ENCODE results near the gene PAX8.

DNA sequence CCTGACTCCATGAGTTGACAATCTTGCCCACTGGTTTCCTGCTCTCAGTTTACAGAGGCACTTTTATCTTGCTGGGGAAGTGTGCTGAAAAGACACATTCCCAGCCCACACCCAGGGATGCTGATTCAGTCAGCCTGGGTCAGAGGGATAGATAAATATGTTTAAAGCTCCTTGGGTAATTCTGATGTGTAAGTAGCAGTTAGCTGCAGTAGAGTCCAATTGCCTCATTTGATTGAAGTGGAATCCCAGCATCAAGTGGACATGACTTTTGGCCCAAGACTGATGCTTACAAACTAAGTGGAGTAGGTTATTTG is 75.5 kb downstream of the PAX8 start:
- TF ChIP-seq POLR2A (IDR thresholded peaks at IDR 0.05), result no peak
- TF ChIP-seq, protein P1, sequence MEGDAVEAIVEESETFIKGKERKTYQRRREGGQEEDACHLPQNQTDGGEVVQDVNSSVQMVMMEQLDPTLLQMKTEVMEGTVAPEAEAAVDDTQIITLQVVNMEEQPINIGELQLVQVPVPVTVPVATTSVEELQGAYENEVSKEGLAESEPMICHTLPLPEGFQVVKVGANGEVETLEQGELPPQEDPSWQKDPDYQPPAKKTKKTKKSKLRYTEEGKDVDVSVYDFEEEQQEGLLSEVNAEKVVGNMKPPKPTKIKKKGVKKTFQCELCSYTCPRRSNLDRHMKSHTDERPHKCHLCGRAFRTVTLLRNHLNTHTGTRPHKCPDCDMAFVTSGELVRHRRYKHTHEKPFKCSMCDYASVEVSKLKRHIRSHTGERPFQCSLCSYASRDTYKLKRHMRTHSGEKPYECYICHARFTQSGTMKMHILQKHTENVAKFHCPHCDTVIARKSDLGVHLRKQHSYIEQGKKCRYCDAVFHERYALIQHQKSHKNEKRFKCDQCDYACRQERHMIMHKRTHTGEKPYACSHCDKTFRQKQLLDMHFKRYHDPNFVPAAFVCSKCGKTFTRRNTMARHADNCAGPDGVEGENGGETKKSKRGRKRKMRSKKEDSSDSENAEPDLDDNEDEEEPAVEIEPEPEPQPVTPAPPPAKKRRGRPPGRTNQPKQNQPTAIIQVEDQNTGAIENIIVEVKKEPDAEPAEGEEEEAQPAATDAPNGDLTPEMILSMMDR (IDR thresholded peaks at IDR 0.05 in 8 of 11, conservative IDR thresholded peaks at IDR 0.05 in 3 of 11), result no peak
